Myocyte (in vitro differentiated cells): ENCODE data around the gene TBC1D5. TPM values are rescaled to one million over a fixed set of nuclear protein-coding genes. Genes with fewer than 3 reads are reported as not detected.

Source experiments
- DNase-seq: peaks from one replicate; pipeline ENCODE4 v3.0.0-alpha.2; 2012; ENCODE audit warnings: low read depth
- total RNA-seq: library from RNA; depleted of rRNA; stranded (reverse); fragments of >200 nt; gene quantifications from 2 replicates; pipeline ENCODE4 v1.2.3, GENCODE V29; 2014

The TBC1D5 gene
- total RNA-seq, 1 donor from 2014 or later, result 73.0 TPM

DNA sequence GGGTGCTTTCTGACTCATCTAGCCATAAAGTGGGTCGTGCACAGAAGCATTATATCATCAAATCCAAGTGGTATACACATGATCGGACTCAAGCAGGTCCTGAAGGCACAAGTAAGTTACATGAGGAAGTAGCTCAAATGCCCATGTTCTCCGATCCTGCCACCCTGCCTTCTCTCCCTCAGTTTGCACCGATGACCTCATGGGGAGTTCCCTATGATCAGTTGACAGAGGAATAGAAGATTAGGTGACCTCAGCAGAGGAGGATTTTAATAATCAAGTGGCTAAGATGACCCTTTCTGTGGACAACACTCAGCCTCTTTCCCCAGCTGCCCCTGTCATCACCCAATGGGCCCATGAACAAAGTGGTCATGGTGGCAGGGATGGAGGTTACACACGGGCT lies 149.5 kb downstream of the TBC1D5 start:
- no peak for DNase-seq

GRCh38 chr3:17590465-17590864 lies 152.0 kb downstream of the TBC1D5 start:
- no peak for DNase-seq

- DNase-seq, result no peak
Observed at GRCh38 chr3:17589888-17590287, 152.5 kb downstream of the TBC1D5 start.

GRCh38 chr3:17588422-17588821 lies 154.0 kb downstream of the TBC1D5 start:
- no peak for DNase-seq

GRCh38 chr3:17585394-17586325 lies 156.8 kb downstream of the TBC1D5 start:
- DNase-seq, result no peak

DNA sequence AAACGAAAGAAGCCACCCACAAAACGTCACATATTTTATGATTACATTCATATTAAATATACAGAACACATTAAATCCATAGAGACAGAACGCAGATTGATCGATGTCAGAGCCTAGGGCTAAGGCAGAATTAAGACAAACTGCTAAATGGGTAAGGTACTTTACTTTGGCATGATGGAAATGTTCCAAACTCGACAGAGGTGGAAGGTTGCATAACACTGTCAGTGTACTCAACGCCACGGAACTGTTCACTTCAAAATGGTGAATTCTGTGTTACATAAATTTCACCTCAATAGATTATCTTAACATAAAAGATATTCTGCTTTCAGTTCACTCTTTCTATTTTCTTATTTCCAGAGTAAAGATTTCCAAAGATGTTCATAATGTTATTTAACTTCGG lies 158.4 kb downstream of the TBC1D5 start:
- no peak for DNase-seq

- DNase-seq, result no peak
Observed at GRCh38 chr3:17583530-17583929, 158.9 kb downstream of the TBC1D5 start.

- DNase-seq, result no peak
Observed at GRCh38 chr3:17581421-17582080, 160.9 kb downstream of the TBC1D5 start.

DNA sequence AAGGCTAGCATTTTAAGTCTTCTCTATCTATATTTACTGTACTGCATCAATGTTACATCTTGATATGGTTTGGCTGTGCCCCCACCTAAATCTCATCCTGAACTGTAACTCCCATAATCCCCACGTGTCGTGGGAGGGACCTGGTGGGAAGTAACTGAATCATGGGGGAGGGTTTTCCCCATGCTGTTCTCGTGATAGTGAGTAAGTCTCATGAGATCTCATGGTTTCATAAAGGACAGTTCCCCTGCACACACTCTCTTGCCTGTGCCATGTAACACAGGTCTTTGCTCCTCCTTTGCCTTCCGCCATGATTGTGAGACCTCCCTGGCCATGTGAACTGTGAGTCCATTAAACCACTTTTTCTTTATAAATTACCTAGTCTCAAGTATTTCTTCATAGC lies 161.5 kb downstream of the TBC1D5 start:
- no peak for DNase-seq

DNA sequence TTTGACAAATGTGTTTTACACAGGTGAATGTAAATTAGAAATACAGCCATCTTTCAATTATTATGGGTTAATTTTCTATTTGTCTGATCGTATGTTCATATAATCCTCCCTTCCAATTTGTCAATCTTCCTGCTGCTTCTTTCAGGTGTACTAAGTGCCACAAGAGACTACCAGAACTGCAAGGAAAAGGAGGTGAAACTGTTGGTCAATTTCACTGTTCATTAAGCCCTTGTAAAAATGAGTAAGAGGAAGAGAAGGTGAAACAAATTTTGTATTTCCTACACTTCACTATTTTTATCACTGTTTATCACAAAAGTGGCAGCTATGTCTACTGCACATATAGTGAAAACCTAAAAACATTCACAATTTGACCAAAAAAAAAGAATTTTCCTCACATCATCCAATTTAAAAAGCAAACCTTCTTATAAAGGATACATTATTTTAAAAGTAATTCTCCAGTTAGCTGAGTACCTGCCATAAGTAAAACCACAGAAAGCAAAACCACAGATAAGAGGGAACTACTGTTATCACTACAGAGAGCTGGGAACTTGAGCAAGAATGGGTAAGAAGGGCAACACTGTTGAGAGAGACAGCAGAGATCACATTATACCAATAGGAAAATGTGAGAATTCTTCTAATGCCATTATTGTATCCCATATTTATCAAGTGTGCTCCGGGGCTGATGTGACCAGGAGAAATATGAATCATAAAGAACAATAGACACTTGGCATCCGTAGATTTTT lies 163.0 kb downstream of the TBC1D5 start:
- DNase-seq, result no peak

- peak; percentile 2 for DNase-seq
Observed at GRCh38 chr3:17577796-17578520, 164.5 kb downstream of the TBC1D5 start.

- no peak for DNase-seq
Observed at GRCh38 chr3:17573396-17573795, 169.0 kb downstream of the TBC1D5 start.

GRCh38 chr3:17571686-17572085 lies 170.7 kb downstream of the TBC1D5 start:
- no peak for DNase-seq

- DNase-seq, result no peak
Observed at GRCh38 chr3:17562845-17563244, 179.6 kb downstream of the TBC1D5 start.

DNA sequence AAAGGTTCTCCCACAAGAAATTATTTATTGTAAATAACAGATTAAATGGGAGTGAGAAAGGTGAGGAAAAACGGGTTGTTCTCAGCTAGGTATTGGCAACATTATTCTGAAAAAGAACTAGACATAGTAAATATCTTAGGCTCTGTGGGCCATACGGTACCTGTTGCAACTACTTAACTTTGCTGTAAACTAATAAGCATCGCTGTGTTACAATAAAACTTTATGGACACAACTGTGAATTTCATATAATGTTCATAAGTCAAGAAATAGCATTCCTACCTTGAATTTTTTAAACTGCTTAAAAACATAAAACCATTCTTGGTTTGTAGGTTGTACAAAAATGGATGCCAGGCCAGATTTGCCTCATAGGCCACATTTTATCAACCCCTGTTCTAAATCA lies 183.9 kb downstream of the TBC1D5 start:
- DNase-seq, result no peak

GRCh38 chr3:17557749-17558463 lies 184.5 kb downstream of the TBC1D5 start:
- DNase-seq, result no peak

DNA sequence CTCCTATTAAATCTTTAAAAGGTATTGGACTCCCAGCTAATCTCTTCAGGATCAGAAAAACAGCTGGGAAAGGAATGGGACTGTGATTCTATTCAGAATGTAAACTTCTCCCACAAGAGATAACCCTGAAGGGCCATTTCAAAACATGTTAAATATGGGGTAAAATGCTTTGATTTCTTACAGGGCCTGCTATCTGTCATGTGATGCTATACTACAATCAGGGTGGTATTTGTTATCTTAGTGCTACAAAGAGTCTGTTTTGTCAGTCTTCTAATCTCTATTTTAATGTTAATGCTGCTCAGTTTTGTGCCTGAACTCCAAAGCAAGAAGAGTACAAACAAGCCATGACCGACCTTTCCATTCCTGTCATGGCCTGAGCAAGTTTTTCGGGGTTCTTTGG lies 186.9 kb downstream of the TBC1D5 start:
- no peak for DNase-seq

- DNase-seq, result no peak
Observed at GRCh38 chr3:17554078-17554477, 188.4 kb downstream of the TBC1D5 start.

GRCh38 chr3:17553080-17553479 lies 189.4 kb downstream of the TBC1D5 start:
- peak; percentile 9 for DNase-seq

GRCh38 chr3:17552351-17552750 lies 190.1 kb downstream of the TBC1D5 start:
- DNase-seq, result no peak

- DNase-seq, result no peak
Observed at GRCh38 chr3:17551895-17552294, 190.5 kb downstream of the TBC1D5 start.
